H1 (cell line): ENCODE measurements around the gene CENPF. TPM values are rescaled to one million over a fixed set of nuclear protein-coding genes. Genes with fewer than 3 reads are reported as not detected.

Experiments used
- CTCF ChIA-PET: fragments of 300-600 bp; sonication (Branson Sonifier 250); formaldehyde crosslinking; loops from one replicate; lab custom pipeline; 2021; ENCODE audit not compliant: partially characterized antibody; lab: Charles Lee
- POLR2A ChIA-PET: fragments of 300-600 bp; sonication (Branson Sonifier 250); formaldehyde crosslinking; loops from one replicate; lab custom pipeline; 2021; ENCODE audit warnings: inconsistent platforms; ENCODE audit not compliant: partially characterized antibody; lab: Charles Lee
- DNase-seq, 2 experiments: peaks; one replicate each; pipeline versions ENCODE4 v3.0.0 to v3.0.0-alpha.2; 2010 to 2022; ENCODE audit warnings: low spot score in 2 of 2, low read depth in 1 of 2, mixed read lengths in 1 of 2
- FAIRE-seq: peaks from 2 replicates; lab custom pipeline; 2011; peaks lifted over from hg19 to GRCh38; lab: Jason Lieb, UNC
- H2AFZ ChIP-seq: 2 replicates; pipeline ENCODE4 v1.8.1; 2012; ENCODE audit warnings: low read length, inconsistent platforms
- H2AK5ac ChIP-seq: 2 replicates; pipeline ENCODE4 v1.6.1; 2013; ENCODE audit warnings: low read depth, low read length
- H2BK120ac ChIP-seq: replicated peaks from 2 replicates; pipeline ENCODE3; 2013; ENCODE audit warnings: low read depth, low read length, inconsistent platforms
- H2BK12ac ChIP-seq: 2 replicates; pipeline ENCODE4 v1.6.1; 2013; ENCODE audit warnings: low read depth, low read length
- H2BK15ac ChIP-seq: 2 replicates; pipeline ENCODE4 v1.6.1; 2013; ENCODE audit warnings: low read length
- H2BK20ac ChIP-seq: 2 replicates; pipeline ENCODE4 v1.6.1; 2013; ENCODE audit warnings: low read length
- H2BK5ac ChIP-seq: 2 replicates; pipeline ENCODE4 v1.6.1; 2013; ENCODE audit warnings: low read depth, low read length
- H3K14ac ChIP-seq: 2 replicates; pipeline ENCODE4 v1.6.1; 2013; ENCODE audit warnings: inconsistent platforms; ENCODE audit not compliant: insufficient read length
- H3K18ac ChIP-seq: 2 replicates; pipeline ENCODE4 v1.6.1; 2013; ENCODE audit warnings: low read length; ENCODE audit errors: extremely low read depth
- H3K23ac ChIP-seq: 2 replicates; pipeline ENCODE4 v1.6.1; 2013; ENCODE audit warnings: inconsistent platforms; ENCODE audit not compliant: insufficient read length
- H3K23me2 ChIP-seq: 2 replicates; pipeline ENCODE4 v1.6.1; 2013; ENCODE audit warnings: low read depth, low read length
- H3K27ac ChIP-seq: 2 replicates; pipeline ENCODE4 v1.6.1; 2011; ENCODE audit warnings: low read depth, low read length, inconsistent platforms
- H3K27me3 ChIP-seq, 4 experiments: replicated peaks in 1 of 4; 1 replicate in 1 of 4; 2 replicates in 3 of 4; pipeline versions ENCODE4 v1.6.1 to v1.8.1; 2011 to 2013; ENCODE audit warnings: low read length in 3 of 4, mild to moderate bottlenecking in 3 of 4, inconsistent platforms in 2 of 4, mixed read lengths in 2 of 4, moderate library complexity in 1 of 4; ENCODE audit not compliant: control insufficient read depth in 3 of 4, insufficient read depth in 3 of 4; ENCODE audit errors: extremely low read depth in 1 of 4
- H3K36me3 ChIP-seq, 4 experiments: 2 replicates each; pipeline versions ENCODE4 v1.6.1 to v1.8.1; 2011 to 2013; ENCODE audit warnings: mild to moderate bottlenecking in 4 of 4, low read length in 3 of 4, moderate library complexity in 2 of 4, control low read depth in 1 of 4, inconsistent platforms in 1 of 4; ENCODE audit not compliant: insufficient read depth in 4 of 4, control insufficient read depth in 2 of 4
- H3K4ac ChIP-seq: replicated peaks from 2 replicates; pipeline ENCODE3; 2013; ENCODE audit warnings: low read length, low read depth, mixed read lengths, inconsistent platforms; ENCODE audit not compliant: insufficient read length
- H3K4me1 ChIP-seq, 4 experiments: replicated peaks in 1 of 4; 1 replicate in 1 of 4; 2 replicates in 3 of 4; pipeline versions ENCODE4 v1.6.1 to v1.8.1; 2011 to 2013; ENCODE audit warnings: low read length in 3 of 4, inconsistent platforms in 2 of 4, mixed read lengths in 1 of 4; ENCODE audit not compliant: insufficient read depth in 4 of 4, control insufficient read depth in 3 of 4
- H3K4me2 ChIP-seq, 2 experiments: 2 replicates each; pipeline versions ENCODE4 v1.6.1 to v1.8.1; 2011 to 2013; ENCODE audit warnings: low read depth in 2 of 2, low read length in 2 of 2, control low read depth in 1 of 2, inconsistent platforms in 1 of 2, mild to moderate bottlenecking in 1 of 2; ENCODE audit not compliant: insufficient read depth in 1 of 2
- H3K4me3 ChIP-seq, 4 experiments: fragments of 200-600, 300-600 bp in 1 of 4; sonication (generic), shearing (Covaris generic), sonication (Bioruptor Twin) in 1 of 4; 2 replicates each; pipeline versions ENCODE4 v1.5.1 to v1.8.1; 2011 to 2016; ENCODE audit warnings: low read length in 4 of 4, low read depth in 3 of 4, control low read depth in 2 of 4, inconsistent platforms in 2 of 4, mild to moderate bottlenecking in 2 of 4, mixed read lengths in 1 of 4, moderate library complexity in 1 of 4; ENCODE audit not compliant: insufficient read depth in 2 of 4; ENCODE audit errors: extremely low read depth in 1 of 4
- H3K56ac ChIP-seq: replicated peaks from 2 replicates; pipeline ENCODE3; 2013; ENCODE audit warnings: low read depth, mild to moderate bottlenecking, mixed read lengths, low read length, inconsistent platforms; ENCODE audit not compliant: insufficient read length
- H3K79me1 ChIP-seq: 2 replicates; pipeline ENCODE4 v1.6.1; 2013; ENCODE audit warnings: low read depth, low read length, control low read depth
- H3K79me2 ChIP-seq, 2 experiments: 2 replicates each; pipeline versions ENCODE4 v1.6.1 to v1.8.1; 2012 to 2013; ENCODE audit warnings: low read length in 2 of 2, mild to moderate bottlenecking in 2 of 2, inconsistent platforms in 1 of 2; ENCODE audit not compliant: insufficient read depth in 2 of 2, control insufficient read depth in 1 of 2
- H3K9ac ChIP-seq, 4 experiments: replicated peaks in 1 of 4; 1 replicate in 1 of 4; 2 replicates in 3 of 4; pipeline versions ENCODE4 v1.6.1 to v1.8.1; 2011 to 2013; ENCODE audit warnings: low read depth in 3 of 4, low read length in 3 of 4, control low read depth in 2 of 4, mild to moderate bottlenecking in 2 of 4, moderate library complexity in 2 of 4, inconsistent platforms in 1 of 4; ENCODE audit errors: extremely low read depth in 1 of 4
- H3K9me3 ChIP-seq, 2 experiments: 2 replicates each; pipeline versions ENCODE4 v1.6.1 to v1.8.1; 2012 to 2013; ENCODE audit warnings: mild to moderate bottlenecking in 2 of 2, moderate library complexity in 2 of 2, control low read depth in 1 of 2, inconsistent platforms in 1 of 2, low read depth in 1 of 2, low read length in 1 of 2, mixed read lengths in 1 of 2; ENCODE audit not compliant: insufficient read depth in 2 of 2
- H4K20me1 ChIP-seq, 2 experiments: replicated peaks in 1 of 2; 2 replicates each; pipeline versions ENCODE3 to v1.8.1; 2011 to 2013; ENCODE audit warnings: inconsistent platforms in 2 of 2, low read length in 2 of 2, mild to moderate bottlenecking in 1 of 2; ENCODE audit not compliant: insufficient read depth in 2 of 2, control insufficient read depth in 1 of 2
- H4K5ac ChIP-seq: 2 replicates; pipeline ENCODE4 v1.6.1; 2013; ENCODE audit warnings: low read length, low read depth, mixed read lengths, inconsistent platforms; ENCODE audit not compliant: insufficient read length
- H4K8ac ChIP-seq: 2 replicates; pipeline ENCODE4 v1.8.0; 2013; ENCODE audit warnings: mild to moderate bottlenecking, moderate library complexity, low read length, inconsistent platforms; ENCODE audit not compliant: insufficient read depth; ENCODE audit errors: extremely low read depth
- H4K91ac ChIP-seq: replicated peaks from 2 replicates; pipeline ENCODE3; 2013; ENCODE audit warnings: low read length, mixed read lengths, inconsistent platforms; ENCODE audit not compliant: insufficient read length
- ATF3 ChIP-seq: IDR thresholded peaks from 2 replicates; pipeline ENCODE4 v1.6.1; 2011; ENCODE audit warnings: low read depth, mild to moderate bottlenecking, low read length; ENCODE audit not compliant: insufficient read depth
- CTBP2 ChIP-seq: IDR thresholded peaks from 2 replicates; pipeline ENCODE4 v1.7.0; 2011; ENCODE audit warnings: borderline replicate concordance, mild to moderate bottlenecking, moderate library complexity, mixed read lengths, low read length; ENCODE audit not compliant: insufficient read depth, insufficient read length
- EGR1 ChIP-seq: IDR thresholded peaks from 2 replicates; pipeline ENCODE4 v1.6.1; 2011; ENCODE audit warnings: low read depth, low read length, borderline replicate concordance
- RAD21 ChIP-seq, 2 experiments: IDR thresholded peaks in 1 of 2; conservative IDR thresholded peaks in 1 of 2; 2 replicates each; pipeline ENCODE4 v1.6.1; 2011; ENCODE audit warnings: low read depth in 2 of 2, low read length in 2 of 2, improper control_type of control experiment in 1 of 2, inconsistent platforms in 1 of 2, mild to moderate bottlenecking in 1 of 2, moderate library complexity in 1 of 2
- TAF1 ChIP-seq: IDR thresholded peaks from 2 replicates; pipeline ENCODE4 v1.6.1; 2011; ENCODE audit warnings: mild to moderate bottlenecking, low read depth, low read length
- TEAD4 ChIP-seq: IDR thresholded peaks from 2 replicates; pipeline ENCODE4 v1.6.1; 2012; ENCODE audit warnings: low read depth, low read length, inconsistent platforms, mixed read lengths
- ZNF274 ChIP-seq: IDR thresholded peaks from 2 replicates; pipeline ENCODE4 v1.7.0; 2012; ENCODE audit warnings: low read length, borderline replicate concordance; ENCODE audit errors: extremely low read depth
- WGBS, 2 experiments: shearing (Covaris generic) in 1 of 2; methylation state at CpG; one replicate each; pipeline versions ENCODE4 v1.1.6 to v1.1.7; 2013 to 2015; ENCODE audit warnings: low lambda C conversion rate in 2 of 2, mixed read lengths in 2 of 2, inconsistent platforms in 1 of 2, low coverage in 1 of 2, missing lambda C conversion rate in 1 of 2; ENCODE audit not compliant: insufficient replicate concordance in 2 of 2, insufficient coverage in 1 of 2, insufficient read length in 1 of 2; ENCODE audit errors: extremely low coverage in 1 of 2, missing lambda C conversion rate in 1 of 2; 5-methylcytosine and 5-hydroxymethylcytosine counted together
- polyA plus RNA-seq, 7 experiments: library from polyadenylated mRNA; depleted of rRNA in 3 of 7; stranded (reverse) in 5 of 7; unstranded in 2 of 7; fragments of >200 nt in 5 of 7; fragments of 200-250 nt in 2 of 7; gene quantifications; 1 replicate in 5 of 7; 2 replicates in 1 of 7; 4 replicates in 1 of 7; pipeline versions ENCODE4 v1.2.1 to v1.2.3, GENCODE V29; 2011 to 2013; ENCODE audit warnings: missing spikeins in 2 of 7, mixed read lengths in 2 of 7
- total RNA-seq: library from RNA; stranded (reverse); fragmentation: NEBNext Ultra II Directional; extraction: Animal tissue kit (Norgen Biotek cat#: 25700); gene quantifications from 2 replicates; pipeline ENCODE4 v1.2.1, GENCODE V29; 2021
- TF ChIP-seq, protein P1 (sequence below): IDR thresholded peaks from 2 replicates; pipeline ENCODE4 v1.6.1; 2011; ENCODE audit warnings: low read length, improper control_type of control experiment
- TF ChIP-seq, protein P2 (sequence below), 3 experiments: IDR thresholded peaks; 1 replicate in 2 of 3; 2 replicates in 1 of 3; pipeline versions ENCODE4 v1.5.1 to v1.6.1; 2011; ENCODE audit warnings: low read length in 3 of 3, mild to moderate bottlenecking in 3 of 3, inconsistent platforms in 2 of 3, low read depth in 1 of 3, moderate library complexity in 1 of 3; ENCODE audit not compliant: insufficient read depth in 1 of 3; ENCODE audit errors: control extremely low read depth in 1 of 3

Gene CENPF
- total and polyA plus RNA-seq, 2 of the 8 experiments (the other 6 are each of a cell fraction or from before 2014, with no cell fraction given), result 13.7 to 170 TPM

DNA sequence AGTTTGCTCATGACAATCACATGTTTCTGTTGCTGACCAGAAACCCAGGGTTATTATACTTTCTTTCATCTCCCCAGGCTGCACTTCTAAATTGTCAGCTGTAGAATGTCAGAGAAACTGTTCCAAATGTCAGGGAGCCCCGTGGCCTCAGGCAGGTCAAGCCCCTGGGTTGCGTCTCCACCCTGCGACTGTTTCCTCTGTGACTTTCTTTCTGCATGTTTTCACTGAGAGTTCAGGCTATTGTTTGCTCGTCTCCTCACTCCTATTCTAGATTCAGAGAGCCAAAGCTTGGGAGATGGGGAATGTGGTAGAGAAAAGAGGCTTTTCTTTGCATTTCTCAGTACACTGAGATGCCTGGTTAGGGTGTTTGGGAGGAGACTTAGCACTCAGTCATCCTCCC lies 97.4 kb downstream of the CENPF start:
- Histone ChIP-seq H2BK120ac (no peak overlapping the region), H2AK5ac (no peak overlapping the region), H2BK5ac (no peak overlapping the region), H2BK15ac (no peak overlapping the region), H3K79me2 (no peaks in the 10 kb centered on the region), H3K4ac (no peak overlapping the region), H3K9me3 (no peaks in the 10 kb centered on the region), H3K14ac (no peak overlapping the region), H4K5ac (no peak overlapping the region), H3K23me2 (no peaks in the 10 kb centered on the region), H3K79me1 (no peaks in the 10 kb centered on the region), H3K23ac (no peak overlapping the region), H3K18ac (no peak overlapping the region), H2BK12ac (no peak overlapping the region), H4K8ac (no peak overlapping the region), H3K27me3 (no peaks in the 10 kb centered on the region), H3K36me3 (no peaks in the 10 kb centered on the region), H3K9ac (no peak overlapping the region), H3K4me3 (no peak overlapping the region), H4K20me1 (no peaks in the 10 kb centered on the region), H3K4me2 (no peak overlapping the region), H3K56ac (no peak overlapping the region), H3K27ac (no peak overlapping the region), H4K91ac (no peak overlapping the region), H2AFZ (no peak overlapping the region; the same call in 1 of the 2 replicates), H3K4me1 (no peaks in the 10 kb centered on the region), H2BK20ac (no peak overlapping the region)
- 87% methylated on average over 4 of the region's 4 CpGs; no CpG with 5 or more reads in 1 of the 2 experiments for WGBS, 2 experiments
- CTCF ChIA-PET, result interaction anchor here (1.1 kb wide), 1 partner anchor 367 kb away, joined by 3 read pairs; no protein-coding TSS in a partner anchor
- POLR2A ChIA-PET, result no interaction called here
- DNase-seq (no peak), FAIRE-seq (no peak)
- TF ChIP-seq ATF3 (no peak), EGR1 (no peak), TEAD4 (no peak), TAF1 (no peak), CTBP2 (no peak), ZNF274 (no peak), RAD21 (IDR thresholded peaks at IDR 0.05 in 1 of 2, conservative IDR thresholded peaks at IDR 0.05 in 1 of 2; ENCODE audit: low read depth in 2 of 2, low read length in 2 of 2) (no peak)
- TF ChIP-seq, protein P1, sequence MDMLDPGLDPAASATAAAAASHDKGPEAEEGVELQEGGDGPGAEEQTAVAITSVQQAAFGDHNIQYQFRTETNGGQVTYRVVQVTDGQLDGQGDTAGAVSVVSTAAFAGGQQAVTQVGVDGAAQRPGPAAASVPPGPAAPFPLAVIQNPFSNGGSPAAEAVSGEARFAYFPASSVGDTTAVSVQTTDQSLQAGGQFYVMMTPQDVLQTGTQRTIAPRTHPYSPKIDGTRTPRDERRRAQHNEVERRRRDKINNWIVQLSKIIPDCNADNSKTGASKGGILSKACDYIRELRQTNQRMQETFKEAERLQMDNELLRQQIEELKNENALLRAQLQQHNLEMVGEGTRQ, result no peak
- TF ChIP-seq, protein P2, sequence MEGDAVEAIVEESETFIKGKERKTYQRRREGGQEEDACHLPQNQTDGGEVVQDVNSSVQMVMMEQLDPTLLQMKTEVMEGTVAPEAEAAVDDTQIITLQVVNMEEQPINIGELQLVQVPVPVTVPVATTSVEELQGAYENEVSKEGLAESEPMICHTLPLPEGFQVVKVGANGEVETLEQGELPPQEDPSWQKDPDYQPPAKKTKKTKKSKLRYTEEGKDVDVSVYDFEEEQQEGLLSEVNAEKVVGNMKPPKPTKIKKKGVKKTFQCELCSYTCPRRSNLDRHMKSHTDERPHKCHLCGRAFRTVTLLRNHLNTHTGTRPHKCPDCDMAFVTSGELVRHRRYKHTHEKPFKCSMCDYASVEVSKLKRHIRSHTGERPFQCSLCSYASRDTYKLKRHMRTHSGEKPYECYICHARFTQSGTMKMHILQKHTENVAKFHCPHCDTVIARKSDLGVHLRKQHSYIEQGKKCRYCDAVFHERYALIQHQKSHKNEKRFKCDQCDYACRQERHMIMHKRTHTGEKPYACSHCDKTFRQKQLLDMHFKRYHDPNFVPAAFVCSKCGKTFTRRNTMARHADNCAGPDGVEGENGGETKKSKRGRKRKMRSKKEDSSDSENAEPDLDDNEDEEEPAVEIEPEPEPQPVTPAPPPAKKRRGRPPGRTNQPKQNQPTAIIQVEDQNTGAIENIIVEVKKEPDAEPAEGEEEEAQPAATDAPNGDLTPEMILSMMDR (IDR thresholded peaks at IDR 0.05; ENCODE audit: control extremely low read depth in 1 of 3, insufficient read depth in 1 of 3, low read depth in 1 of 3, low read length in 3 of 3), result no peak
